Middle frontal gyrus (tissue), 1 donor: Measurements from ENCODE around the gene TMEM53.

Experiments
- DNase-seq: peaks from one replicate; pipeline ENCODE4 v3.0.0-alpha.2; 2015; ENCODE audit warnings: low spot score; ENCODE audit errors: extremely low spot score

The TMEM53 gene

DNA sequence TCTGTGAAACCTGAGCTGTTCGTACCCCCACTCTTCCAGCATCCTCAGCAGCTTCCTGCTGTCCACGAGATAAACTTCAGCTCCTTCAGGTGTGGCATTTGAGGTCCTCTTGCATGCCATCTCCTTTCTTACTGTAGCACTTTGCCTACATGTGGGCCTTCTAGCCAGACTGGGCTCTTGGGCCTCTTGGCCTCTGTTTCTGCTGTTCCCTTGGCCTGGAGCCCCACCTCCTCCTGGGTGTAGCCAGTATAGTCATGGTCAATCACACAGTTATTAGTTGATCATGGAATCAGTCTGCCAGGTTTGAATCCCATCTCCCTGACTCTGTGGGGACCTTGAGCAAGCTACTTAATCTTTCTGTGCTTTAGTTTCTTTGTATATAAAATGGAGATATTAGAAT is 26.4 kb downstream of the TMEM53 start:
- DNase-seq: no peak

DNA sequence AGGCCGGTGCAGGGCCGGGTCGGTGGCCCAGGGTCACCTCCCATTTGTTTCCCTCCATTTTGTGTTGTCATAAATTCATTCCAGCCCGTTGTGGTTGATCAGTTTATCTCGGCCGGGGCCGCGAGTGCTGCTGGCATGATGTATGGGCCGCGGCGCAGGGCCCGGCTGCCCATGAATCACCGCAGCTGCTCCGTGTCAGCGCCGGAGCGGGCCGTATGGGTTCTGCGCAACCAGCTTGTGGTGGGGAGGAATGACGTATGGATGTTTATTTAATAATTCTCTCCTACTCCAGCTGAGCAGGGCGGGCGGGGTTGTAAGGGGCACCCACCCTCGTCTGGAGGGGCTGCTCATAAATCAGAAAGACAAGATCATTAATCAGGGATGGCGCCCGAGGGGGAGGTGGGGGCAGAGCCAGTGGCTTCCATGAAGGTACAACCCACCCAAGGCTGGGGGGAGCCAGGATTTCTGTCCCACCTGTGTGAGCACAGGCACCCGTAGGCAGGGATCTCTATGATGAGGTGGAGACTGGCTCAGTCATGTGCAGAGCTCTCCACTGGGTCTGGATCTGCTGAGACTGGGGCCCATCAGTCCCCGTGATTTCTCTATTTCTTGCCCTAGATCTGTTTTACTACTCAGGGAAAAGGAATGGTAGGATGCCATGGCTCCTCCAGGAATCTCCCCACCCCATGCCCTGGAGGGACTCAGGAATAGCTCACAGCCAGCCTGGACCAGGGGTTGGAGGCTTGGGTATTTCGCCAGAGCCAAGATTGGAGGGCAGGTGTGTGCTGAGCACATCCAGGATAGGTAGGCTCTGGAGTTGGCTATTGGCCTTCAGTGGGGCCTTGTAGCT is 27.8 kb downstream of the TMEM53 start:
- DNase-seq: no peak

DNA sequence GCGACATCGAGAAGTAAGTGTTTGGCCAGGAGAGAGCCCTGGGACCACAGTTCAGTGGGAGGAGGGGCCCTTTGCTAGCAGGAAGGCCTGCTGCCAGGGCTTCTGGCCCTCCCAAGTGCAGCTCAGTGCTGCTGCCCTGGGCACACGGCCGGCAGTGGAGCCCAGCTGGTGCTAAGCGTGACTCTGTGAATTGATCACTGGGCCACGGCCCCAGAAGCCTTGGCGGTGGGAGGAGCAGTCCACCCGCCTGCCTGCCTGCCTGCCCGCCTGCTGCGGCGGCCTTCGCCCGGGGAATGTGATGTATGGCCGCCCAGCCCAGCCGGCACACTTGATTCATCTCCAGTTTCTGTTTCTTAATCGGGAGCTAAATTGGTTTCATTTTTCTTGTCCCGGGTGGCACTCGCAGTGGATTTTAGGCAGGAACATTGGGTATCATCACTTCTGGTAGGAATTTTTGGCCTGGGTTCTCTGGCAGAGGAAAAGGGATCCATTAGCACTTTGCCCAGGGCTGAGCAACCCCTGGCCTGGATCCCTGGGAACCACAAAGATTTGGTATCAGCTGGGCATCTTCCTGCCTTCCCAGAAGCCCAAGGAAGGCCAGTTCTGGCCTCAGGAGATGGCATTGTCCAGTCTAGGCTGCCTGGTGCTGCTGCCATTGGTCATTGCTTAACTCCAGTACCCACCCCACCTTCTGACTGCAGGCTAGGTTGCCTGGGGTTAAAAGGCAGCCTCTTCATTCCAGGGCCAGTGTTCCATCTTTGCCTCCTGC is 28.6 kb downstream of the TMEM53 start:
- DNase-seq: peak; percentile 86

DNA sequence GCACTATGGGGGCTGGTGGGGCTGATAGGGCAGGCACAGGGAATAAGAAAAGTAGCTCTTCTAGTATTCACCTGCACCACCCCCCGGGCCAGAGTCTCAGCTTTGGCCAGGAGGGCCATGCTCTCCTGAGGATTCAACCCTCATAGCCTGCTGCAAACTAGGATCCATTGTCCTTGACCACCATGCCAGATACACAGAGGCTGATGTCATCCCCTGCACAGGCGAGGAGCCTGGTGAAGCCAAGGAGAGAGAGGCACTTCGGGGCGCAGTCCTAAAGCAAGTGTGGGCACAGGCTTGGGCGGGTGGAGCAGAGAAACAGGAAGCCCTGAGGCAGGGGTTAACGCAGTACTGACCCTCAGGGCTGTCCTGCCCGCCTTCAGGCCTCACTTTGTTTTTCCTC is 29.5 kb downstream of the TMEM53 start:
- DNase-seq: no peak

DNA sequence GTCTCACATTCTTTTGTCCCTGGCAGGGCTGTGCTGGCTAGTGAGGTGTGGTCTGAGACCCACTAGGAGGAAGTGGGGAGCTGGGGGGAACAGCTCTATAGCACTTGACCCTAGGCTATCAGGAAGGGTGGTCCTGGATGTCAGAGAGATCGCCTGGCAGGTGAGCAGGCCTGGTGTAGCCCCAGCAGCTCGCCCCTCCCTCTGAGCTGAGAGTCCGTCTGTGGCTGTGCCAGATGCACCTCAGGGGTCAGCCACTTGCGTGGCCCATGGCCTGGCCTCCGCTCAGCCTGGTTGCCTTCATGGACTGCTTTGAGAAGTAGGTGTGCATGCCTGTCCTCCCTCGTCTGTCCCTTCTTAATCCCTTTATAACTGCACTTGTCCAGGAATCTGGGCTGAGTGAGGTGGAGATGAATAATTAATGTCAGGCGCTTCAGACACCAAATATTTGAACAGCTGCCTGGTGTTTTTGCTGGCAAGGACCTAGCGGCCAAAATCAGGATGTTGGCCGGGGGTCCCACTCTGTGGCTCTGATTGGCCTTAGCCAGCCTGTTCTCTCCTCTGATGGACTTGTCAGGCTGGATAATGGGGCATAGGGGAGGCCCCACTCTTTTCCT is 30.5 kb downstream of the TMEM53 start:
- no peak for DNase-seq

DNA sequence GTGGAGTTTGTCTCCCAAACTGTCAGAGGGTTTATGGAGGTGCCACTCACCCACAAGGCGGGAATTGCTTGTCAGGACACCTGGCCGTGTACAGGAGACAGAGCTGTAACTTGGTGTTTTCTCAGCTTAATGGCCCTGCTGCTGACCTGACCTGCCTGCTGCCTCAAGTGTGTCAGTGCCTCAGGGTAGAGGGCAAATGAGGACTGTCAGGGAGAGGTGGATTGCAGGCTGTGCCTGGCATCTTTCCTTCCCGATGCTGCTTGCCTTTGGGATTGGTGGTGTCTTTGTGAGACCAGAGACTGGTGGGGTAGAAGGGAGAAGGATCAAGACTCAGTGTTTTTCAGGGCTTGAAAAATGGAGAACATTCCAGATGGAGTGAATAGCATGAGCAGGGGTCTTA is 31.4 kb downstream of the TMEM53 start:
- DNase-seq: no peak

DNA sequence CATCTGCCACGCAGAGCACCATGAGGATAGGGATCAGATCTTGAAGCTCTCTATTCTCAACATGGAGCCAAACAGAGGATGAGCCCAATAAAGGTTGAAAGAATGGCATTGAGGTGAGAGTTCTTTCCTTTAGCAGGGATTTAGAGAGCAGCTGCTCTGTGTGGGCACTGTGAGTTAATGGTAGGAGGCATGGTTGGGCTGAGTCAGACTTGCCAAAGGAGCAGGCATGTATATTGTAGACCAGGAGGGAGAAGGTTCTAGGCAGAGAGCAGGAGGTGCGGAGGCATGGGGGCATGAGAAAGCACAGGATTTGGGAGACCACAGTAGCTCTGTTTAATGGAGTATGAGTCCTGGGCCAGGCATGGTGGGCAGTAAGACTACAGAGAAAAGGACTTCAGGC is 32.0 kb downstream of the TMEM53 start:
- DNase-seq: no peak

DNA sequence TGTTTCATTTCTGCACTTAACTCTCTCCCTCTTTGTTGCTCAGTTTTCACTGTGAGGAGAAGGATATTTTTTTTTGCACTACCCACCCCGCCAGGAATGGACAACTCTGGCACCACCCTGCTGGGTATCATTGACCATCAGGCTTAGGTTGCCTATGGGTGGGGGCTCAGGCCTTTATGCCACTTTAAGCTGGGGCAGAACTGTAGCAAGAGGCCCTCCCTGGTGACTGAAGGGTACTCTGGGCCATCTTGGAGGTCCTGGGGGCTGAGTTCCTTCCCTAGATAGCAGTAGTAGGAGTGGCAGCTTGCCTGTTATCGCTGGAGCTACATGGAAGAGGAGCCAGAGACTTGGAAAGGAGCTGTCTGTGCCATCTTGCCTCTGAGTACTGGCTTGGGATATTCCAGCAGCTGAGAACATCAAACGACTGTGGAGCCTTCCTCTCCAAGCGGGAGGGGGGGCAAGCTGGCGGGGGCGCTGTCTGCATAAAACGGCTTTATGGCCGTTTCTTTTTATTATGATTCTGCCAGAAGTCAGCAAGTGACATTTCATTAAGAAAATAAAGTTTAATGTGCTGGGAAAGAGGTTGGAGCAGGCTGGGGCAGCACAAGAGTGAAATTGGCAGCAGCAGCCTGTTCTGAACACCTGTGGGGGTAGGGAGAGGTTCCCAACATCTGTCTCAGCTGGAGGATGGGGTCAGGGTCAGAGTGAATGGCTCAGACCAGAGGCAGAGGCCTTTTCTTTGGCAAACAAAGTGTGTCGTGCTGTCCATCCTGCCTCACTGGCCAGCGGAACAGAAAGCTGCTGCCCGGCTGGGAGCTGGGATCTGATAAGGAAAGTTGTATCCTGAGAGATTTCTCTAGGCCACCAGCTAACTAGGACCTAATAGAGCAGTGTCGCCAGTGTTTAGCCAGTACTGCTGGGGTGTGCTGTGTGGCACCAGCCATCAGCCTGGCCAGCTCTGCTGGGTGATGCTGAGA is 32.9 kb downstream of the TMEM53 start:
- DNase-seq: no peak

DNA sequence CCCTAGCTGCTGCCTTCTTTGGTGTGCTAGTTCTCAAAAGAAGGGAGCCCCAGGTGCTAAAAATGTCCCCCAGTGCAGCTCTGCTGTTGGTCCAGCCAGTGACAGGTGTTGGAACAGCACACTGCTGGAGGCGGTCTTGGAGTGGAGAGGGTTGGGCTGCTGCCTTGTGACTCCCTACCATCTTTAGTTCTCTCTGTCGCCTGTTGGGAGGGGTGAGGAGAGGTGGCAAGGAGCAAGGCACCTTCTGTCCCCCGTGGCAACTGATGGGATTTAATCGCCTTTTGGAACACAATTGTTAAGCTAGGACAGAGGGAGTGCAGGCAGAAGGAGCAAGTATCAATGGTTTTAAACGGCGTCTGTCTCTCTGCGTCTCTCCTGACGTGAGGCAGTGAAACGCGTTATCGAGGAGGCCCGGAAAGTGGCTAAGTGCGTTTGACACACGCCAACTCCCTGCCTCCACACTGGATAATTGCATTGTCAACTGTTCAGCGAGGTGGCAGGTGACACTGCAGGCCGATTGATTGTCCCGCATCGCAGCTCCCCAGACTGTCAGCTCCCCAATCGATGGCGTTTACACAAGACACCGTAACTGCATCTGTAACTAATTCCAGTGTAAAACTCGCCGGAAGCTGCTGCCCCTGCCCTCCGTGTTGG is 34.0 kb downstream of the TMEM53 start:
- no peak for DNase-seq

DNA sequence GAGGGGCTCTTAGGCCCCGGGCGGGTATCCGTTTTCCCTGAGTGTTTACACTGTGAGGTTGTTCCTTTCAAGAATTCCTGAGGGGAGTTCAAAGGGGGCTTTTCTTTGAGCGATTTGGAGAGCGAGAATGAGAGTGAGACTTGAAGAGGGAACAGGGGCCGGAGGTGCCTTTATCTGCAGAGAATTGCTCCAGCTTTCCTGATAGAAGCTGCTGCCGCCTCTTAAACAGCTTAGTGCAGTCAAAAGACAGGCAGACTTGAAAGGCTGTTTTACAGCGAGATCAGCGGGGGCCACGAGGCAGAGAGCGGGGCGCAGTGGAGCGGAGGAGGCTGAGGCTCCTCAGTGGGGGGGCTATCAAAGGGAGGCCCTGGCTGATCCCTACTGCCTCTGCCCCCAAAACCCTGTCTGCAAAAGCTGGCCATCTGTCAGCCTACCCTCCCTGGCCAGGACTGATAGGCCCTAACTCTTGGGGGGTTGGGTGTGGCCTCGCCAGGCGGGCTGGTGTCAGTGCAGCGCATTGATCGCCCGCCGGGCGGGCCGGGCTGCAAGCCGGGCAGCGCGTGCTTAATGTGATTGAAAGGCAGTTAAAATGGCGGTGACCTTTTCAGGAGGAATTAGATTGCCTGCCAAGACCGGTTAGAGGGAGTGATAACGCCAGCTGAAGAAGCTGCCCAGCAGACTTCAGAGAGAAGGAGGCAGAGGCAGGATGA is 36.4 kb downstream of the TMEM53 start:
- DNase-seq: no peak

DNA sequence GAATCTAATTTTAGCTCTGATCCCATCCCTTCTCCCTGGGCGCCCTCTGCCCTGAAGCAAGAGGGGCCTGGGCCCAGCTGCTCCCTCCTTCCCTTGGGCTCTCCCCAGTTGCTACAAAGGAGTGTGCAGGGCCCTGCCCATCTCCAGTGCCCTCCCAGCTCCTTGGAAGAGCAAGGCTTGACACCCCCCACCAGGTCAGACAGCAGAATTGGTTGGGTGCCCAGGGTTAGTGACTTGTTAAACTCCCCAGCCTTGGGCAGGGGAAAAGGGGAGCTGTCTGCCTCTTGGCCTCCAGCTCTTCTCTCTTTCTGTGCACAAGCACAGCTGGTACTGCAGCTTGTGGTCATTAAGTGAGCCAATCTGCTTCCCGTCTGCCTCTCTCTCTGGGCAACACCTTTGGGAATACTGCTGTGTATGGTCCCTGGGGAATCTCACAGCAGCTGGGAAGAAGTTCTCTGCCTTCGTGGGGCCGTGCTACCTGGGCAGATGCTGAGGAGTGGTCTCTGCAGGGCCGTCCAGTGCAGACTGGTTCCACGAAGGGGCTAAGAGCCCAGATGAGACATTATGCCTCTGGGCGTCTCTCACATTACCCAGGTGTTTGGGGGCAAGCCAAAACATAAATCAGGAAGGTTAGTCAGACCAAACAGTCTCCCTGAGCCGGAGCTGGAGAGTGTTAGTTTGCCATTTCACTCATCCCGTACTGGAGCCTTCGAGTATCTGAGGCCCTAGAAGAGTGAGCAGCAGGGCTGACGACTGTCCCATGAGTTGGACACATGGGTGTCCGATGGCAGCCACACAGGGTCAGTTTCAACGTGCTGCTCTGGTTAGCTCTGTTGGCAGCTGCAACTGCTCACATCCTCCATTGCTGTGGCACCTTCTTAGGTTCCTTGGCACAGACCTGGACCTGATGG is 37.3 kb downstream of the TMEM53 start:
- no peak for DNase-seq

DNA sequence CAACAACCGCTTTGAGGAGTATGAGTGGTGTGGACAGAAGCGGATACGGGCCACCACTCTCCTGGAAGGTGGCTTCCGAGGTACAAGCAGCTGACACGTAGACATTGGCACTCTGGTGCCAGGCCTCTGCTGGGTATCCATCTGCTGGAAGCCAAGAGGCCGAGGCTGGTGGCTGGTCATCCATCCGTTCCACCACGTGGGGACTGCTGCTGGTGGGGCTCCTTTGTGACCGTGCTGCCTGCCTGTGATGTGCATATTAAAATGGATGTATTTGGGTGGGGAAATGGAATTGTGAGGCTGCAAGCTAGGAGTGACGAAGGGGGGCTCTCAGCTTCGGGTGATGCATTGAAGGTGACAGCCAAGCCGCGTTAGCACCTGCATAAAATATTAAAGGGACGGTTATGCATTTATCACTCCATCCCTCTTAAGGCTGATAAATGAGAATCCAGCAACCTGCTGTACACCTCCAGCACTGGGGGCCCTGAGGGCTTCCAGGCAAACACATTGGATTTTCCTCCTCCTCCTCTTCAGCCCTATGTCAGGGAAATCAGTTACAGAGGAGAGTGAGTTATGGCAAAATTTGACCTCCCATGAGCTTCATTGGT is 38.1 kb downstream of the TMEM53 start:
- no peak for DNase-seq

DNA sequence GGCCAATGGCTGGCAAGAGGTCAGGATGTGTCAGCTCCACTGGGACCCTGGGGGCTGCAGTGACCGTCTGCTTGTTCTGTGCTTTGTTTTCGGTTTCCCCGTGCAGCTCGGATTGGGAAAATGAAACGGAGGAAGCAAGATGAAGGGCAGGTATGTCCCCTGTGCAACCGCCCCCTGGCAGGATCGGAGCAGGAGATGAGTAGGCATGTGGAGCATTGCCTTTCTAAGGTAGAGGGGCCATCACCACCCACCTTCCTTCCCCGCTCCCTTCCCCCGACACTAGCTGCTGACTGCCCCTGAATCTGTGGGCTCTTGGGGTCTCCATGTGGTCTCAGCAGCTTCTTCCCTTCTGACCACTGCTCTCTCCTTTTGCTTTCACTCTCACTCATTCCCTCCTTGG is 38.8 kb downstream of the TMEM53 start:
- DNase-seq: no peak

DNA sequence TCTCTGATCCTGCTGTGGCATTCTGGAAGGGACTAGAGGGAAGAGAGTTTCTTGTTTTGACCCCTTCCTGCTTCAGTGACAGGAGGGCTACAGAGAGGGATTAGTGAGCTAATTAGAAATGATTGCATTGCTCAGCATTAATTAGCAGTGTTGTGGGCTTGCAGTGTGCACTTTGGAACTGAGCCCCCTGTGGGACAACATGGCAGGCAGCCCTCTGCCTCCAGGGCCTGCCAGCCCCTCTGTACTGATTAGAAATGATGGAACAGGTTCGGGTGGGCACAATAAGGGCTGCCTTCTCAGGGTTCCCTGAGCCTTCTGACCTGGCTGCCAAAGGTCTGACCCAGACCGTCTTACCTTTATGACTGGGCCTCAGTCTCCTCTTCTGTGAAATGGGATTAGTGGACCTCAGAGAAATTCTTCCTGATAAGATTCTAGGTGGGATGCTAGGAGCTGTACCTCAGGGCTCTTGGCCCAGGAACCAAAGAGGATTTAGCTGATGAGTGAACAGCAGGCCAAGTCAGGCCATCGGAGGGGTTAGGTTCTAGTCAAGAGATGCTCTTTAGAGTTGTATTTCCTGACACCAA is 39.6 kb downstream of the TMEM53 start:
- no peak for DNase-seq

DNA sequence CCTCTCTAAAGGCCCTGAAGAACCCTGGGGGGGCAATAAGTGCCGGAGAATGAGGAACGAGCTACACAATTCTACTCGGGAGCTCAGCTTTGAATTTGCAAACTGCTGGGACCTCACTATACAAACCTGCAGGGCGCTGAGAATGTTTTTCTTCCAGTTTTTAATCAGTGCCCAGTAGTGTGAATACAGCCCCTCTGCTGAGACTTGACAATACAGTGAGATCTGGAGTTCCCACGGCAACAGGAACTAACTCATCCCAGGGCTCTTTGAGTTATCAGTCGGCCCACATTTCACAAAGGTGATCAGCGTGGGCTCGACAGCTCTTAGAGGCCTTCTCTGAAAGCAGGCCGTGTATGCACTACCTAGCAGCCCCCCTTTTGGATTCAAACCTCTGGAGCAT is 41.7 kb downstream of the TMEM53 start:
- DNase-seq: no peak

DNA sequence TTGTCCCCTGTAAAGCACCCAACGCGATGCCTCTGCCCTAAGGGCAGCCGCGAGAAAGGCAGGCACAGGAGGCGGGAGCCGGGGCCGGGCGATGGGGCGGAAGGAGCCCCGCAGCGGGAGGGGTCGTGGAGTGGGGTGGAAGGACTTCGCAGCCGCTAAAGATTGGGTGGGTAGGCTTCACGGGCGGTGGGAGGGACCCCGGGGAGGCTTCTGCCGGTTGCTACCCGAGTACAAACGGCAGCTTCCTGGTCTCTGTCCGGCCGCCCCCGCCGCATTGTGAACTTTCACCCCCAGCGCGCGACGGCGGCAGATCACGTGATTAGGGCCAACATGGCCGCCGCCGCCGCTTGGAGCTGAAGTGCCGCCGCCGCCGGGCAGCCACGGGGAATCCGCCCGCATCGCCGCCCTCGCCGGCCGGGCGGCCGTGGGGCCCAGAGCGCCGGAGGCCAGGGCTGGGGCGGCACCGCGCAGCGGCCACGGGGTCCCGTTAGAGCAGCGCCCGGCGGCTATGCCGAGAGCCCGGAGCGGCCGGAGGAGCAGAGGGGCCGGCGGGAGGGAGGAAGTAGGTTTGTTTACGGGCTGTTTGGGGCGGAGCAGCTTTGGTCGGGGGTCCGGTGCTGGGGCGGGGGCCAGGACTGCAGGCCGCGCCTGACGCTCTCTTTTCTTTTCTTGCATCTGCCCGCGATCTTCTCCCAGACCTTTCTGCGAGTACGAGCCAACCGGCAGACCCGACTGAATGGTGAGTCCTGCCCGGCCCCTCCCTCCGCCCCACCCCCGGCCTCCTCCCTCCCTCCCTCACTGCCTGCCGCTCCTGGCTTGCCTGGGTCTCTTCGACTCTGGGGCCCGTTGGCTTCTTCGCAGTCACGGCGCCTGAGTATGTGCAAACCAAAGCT is 42.4 kb downstream of the TMEM53 start:
- DNase-seq: no peak

DNA sequence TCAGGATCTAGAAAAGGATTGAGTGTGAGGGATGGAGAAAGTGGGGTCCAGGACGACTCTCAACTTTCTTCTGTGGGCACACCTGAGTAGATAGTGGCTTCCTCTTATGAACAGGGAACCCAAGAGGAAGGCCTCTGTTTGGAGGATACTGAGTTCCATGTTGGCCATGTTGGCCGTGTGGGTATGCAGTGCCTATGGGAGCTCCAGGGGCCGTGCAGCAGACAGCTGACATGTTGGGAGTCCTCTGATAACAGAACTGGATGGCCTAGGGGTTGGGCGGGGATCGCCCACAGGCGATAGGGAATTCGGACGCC is 43.0 kb downstream of the TMEM53 start:
- DNase-seq: no peak
